Esophagus squamous epithelium (tissue), 4 donors: Measurements from ENCODE around the gene RSU1.

Experiments
- CTCF ChIP-seq, 6 experiments: fragments of 450-650 bp in 4 of 6; fragments of 200-600 bp in 2 of 6; sonication (generic) in 2 of 6; IDR thresholded peaks; one replicate each; pipeline ENCODE4 v1.5.1; 2016 to 2019; ENCODE audit warnings: antibody characterized with exemption in 6 of 6, mild to moderate bottlenecking in 4 of 6, moderate library complexity in 4 of 6
- POLR2A ChIP-seq, 4 donors: fragments of 450-650 bp; IDR thresholded peaks; one replicate each; pipeline ENCODE4 v1.6.1; 2017; ENCODE audit warnings: antibody characterized with exemption in 4 of 4, mild to moderate bottlenecking in 4 of 4, moderate library complexity in 3 of 4

- TF ChIP-seq CTCF (IDR thresholded peaks at IDR 0.05), result no peak
- TF ChIP-seq POLR2A (IDR thresholded peaks at IDR 0.05), result no peak
Measured at GRCh38 chr10:16788125-16788524, 29.1 kb downstream of the RSU1 start.
